Right cardiac atrium (tissue), 5 donors: ENCODE results near the gene GPR107. TPM values are rescaled to one million over a fixed set of nuclear protein-coding genes. Genes with fewer than 3 reads are reported as not detected.

Source experiments
- ATAC-seq, 2 donors: fragments of 200-7000 bp; cut with Tn5 transposase; one replicate each; pipeline versions ENCODE4 v1.8.0 to v1.9.1; 2020; ENCODE audit warnings: moderate library complexity in 2 of 2, mild to moderate bottlenecking in 1 of 2
- DNase-seq, 3 donors: peaks; one replicate each; pipeline ENCODE4 v3.0.0-alpha.2; 2020
- H3K27ac ChIP-seq: one replicate; pipeline ENCODE4 v1.5.1; 2013; ENCODE audit warnings: mild to moderate bottlenecking, low read length, control low read depth, moderate library complexity
- H3K27me3 ChIP-seq: one replicate; pipeline ENCODE4 v1.6.1; 2013; ENCODE audit not compliant: control insufficient read depth, insufficient read depth
- H3K4me1 ChIP-seq: one replicate; pipeline ENCODE4 v1.6.1; 2013; ENCODE audit warnings: low read length; ENCODE audit not compliant: control insufficient read depth, insufficient read depth
- H3K4me3 ChIP-seq: one replicate; pipeline ENCODE4 v1.5.1; 2013; ENCODE audit warnings: low read length, control low read depth
- H3K9me3 ChIP-seq: one replicate; pipeline ENCODE4 v1.6.1; 2013; ENCODE audit warnings: low read length; ENCODE audit not compliant: control insufficient read depth
- WGBS: extraction: QIAGEN DNeasy Blood & Tissue Kit; methylation state at CpG from one replicate; pipeline ENCODE4 v1.1.7; 2013; 5-methylcytosine and 5-hydroxymethylcytosine counted together
- intact Hi-C, 4 donors: fragments of 100-400 bp; cut with DNase I; formaldehyde crosslinking; loops; one replicate each; pipeline versions ENCODE4 v1.11.0 to v1.14.0; 2022 to 2023
- polyA plus RNA-seq: library from polyadenylated mRNA; stranded (reverse); fragments of 200-250 nt; gene quantifications from one replicate; pipeline ENCODE4 v1.2.3, GENCODE V29; 2013
- total RNA-seq, 4 donors: library from RNA; stranded (reverse); fragmentation: NEBNext Ultra II Directional; extraction: Animal tissue kit (Norgen Biotek cat#: 25700); gene quantifications; one replicate each; pipeline ENCODE4 v1.2.1, GENCODE V29; 2021
- donor health status: healthy with polysubstance abuse.
- donor health status: DM: no; HTN: yes; CAD: no.
- donor health status: DM: no; HTN: no; CAD: no.
- donor health status: DM: no; HTN: yes; CAD: no; lungs with severe emphysema.
- donor health status: DM: yes; HTN: yes; CAD: no.

The GPR107 gene
- total and polyA plus RNA-seq, 5 donors = 13.1 to 29.5 (median 23.9) TPM

DNA sequence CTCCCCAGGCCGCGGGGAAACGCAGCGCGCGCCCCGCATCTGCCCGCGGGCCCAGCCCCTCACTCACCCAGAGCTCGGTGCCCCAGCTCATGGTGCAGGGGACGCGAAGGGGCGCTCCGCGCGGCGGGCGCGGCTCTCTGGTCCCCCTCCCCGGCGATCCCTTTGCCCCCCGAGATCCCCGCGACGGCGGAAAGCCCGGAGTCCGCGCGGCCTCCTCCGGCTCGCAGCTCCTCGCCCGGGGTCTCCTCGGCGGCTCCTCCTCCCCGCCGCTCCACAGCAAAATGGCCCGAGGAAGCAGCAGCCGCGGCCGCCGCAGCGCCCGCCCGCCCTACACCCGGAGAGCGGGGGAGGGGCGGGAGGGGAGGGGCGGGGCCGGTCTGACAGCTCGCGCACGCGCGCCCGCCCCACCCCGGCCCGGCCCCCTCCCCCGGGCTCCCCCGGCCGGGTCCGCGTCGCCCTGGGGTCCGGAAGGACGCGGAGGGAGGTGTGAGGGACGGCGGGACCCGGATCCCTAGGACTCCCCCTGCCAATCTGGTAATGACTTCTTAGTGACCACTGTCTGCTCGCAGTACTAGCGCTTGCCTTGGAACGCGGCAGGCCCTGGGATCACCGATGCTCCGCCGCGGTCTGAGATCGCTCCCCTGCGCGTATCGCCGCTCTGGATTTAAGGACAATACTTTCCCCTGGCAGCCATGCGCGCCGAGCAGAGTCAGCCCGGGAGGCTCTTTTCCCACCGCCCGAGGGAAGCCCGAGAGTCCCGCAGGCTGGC lies 10.6 kb upstream of the GPR107 start, which contains the start of gene FNBP1:
Gene FNBP1, minus strand, starts transcription at position 305 of the 769 bp plus-strand sequence. Its CDS starts 214 bp downstream, at position 91.
- Histone ChIP-seq H3K4me1 (no peaks in the 10 kb centered on the region), H3K27ac (peak within 1 kb of the TSS; percentile 86), H3K9me3 (no peaks in the 10 kb centered on the region), H3K4me3 (peak within 1 kb of the TSS; percentile 90), H3K27me3 (no peaks in the 10 kb centered on the region)
- under 1% methylated on average over 92 of the region's 92 CpGs for WGBS
- intact Hi-C loops = loop anchor here (5.0 to 10.0 kb wide), 3 partner anchors 148 to 158 kb away; no protein-coding TSS in a partner anchor
- peak; percentile 84 to 94 (median 94) for DNase-seq
- ATAC-seq = peak; percentile 94 to 95

DNA sequence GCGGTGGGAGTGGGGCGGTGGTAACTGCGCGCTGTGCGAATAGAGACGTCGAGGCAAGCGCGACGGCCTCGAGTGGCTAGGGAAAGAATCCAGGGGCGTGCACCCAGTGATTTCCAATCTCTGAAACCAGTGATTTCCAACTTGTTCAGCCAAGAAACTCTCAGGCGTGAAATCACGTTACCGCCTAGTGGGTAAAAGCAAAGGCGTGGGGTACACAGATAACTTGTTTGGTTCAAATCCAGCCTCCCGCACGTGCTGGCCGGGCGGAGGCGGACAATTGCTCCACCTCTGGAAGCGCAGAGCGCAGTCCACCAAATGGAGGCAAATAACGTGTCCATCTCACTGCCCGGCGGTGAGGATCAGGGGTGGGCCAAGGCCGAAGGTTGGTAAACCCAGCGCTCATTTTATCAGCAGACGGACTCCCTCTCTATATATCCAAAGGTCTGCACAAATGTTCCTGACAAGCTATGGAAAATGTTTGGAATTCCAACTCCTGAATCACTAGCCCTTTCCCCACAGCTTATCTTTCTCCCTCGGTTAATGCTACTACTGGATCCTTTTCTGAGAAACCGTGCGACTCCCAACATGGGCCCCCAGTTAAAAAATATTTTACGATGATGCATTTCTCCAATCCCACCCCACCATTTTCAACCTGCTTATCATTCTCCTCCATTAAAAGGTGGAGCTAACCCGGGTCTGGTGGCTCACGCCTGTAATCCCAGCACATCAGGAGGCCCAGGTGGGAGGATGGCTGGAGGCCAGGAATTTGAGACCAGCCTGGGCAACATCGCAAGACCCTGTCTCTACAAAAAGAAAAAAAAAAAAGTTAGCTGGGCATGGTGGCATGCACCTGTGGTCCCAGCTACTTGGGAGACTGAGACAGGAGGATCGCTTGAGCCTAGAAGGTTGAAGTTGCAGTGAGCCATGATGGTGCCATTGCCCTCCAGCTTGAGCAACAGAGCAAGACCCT lies 9.8 kb upstream of the GPR107 start:
- ATAC-seq (peak; percentile 52 to 66), DNase-seq (peak; percentile 73 to 82 (median 80))
- WGBS = 18% methylated on average over 37 of the region's 37 CpGs
- Histone ChIP-seq H3K27me3 (no peaks in the 10 kb centered on the region), H3K4me3 (peak overlapping the region; percentile 90), H3K27ac (peak overlapping the region; percentile 57), H3K9me3 (no peaks in the 10 kb centered on the region), H3K4me1 (no peaks in the 10 kb centered on the region)
- intact Hi-C loops = loop anchor here (5.0 to 10.0 kb wide), 3 partner anchors 149 to 159 kb away; no protein-coding TSS in a partner anchor

DNA sequence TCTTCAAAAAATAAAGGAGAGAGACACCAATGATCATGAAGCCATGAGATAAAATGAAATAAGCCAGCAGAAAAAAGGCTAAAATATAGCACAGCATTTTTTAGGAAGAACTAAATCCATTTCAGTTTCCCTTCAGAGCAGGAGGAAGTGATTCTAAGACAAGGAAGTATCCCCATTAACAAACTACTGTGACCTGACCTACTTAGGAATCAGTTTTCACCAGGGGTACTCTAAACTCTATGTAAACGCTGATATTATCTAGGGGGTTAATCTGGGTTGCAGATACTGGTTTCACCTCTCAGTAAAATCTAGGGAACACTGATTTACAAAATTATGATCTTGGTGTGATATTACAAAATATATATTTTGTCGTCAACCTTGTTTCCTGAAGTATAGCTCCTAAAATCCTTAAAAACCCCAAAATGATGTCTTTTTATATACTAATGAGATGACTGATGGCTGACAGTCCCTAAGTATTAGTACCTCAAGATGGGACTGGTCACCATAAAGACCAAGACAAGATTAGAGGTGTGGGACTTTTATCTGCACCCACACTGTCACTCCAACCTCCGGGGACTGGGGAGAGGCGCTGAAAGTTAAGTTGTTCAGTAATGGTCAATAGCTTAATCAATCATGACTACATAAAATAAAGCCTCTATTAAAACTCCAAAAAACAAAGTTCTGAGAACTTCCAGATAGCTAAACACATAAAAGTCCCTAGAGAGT lies 7.8 kb upstream of the GPR107 start:
- no peak overlapping the region for H3K4me3 ChIP-seq
- no peak overlapping the region for H3K27ac ChIP-seq

DNA sequence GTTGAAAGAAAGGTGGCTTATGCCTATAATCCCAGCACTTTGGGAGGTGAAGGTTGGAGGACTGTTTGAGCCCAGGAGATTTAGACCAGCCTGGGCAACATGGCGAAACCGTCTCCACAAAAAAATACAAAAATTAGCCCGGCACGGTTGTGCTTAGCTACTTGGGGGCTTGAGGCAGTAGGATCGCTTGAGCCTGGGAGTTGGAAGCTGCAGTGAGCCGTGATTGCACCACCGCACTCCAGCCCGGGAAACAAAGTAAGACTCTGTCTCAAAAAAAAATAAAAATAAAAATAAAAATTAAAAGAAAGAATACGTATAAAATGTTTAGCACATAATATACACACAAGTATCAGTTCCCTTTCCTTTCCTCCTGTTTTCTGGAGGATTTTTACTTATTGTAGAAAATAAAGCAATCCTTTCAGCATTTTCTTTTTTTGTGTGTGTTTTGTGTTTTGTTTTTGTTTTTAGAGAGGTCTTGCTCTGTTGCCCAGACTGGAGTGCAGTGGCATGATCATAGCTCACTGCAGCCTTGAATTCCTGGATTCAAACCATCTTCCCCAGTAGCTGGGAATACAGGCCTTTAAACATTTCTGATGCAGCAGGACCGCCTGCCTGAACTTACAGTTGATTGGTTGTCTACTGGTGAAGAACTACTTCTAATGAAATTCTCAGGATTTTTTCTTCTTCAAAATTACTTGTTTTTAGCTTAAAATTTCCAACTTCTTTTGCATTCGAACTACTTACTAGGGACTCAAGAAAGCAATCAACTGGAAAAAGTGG lies 4.1 kb upstream of the GPR107 start:
- Histone ChIP-seq H3K4me1 (peaks cover under 1% of the 10 kb centered on the region), H3K9me3 (no peaks in the 10 kb centered on the region), H3K4me3 (no peak overlapping the region), H3K27me3 (no peaks in the 10 kb centered on the region), H3K27ac (no peak overlapping the region)
- ATAC-seq (no peak), DNase-seq (no peak)
- intact Hi-C loops = loop anchor here in 3 of 4 donors (10.0 kb wide), 2 partner anchors 155 to 165 kb away; no protein-coding TSS in a partner anchor
- 83% methylated on average over 11 of the region's 11 CpGs for WGBS

More for the DNA sequence above, 7.8 kb upstream of the GPR107 start:
- intact Hi-C loops = loop anchor here in 3 of 4 donors (10.0 kb wide), 2 partner anchors 151 to 161 kb away; no protein-coding TSS in a partner anchor
- DNase-seq = no peak
- Histone ChIP-seq H3K4me1 (no peaks in the 10 kb centered on the region), H3K27me3 (no peaks in the 10 kb centered on the region), H3K9me3 (no peaks in the 10 kb centered on the region)
- WGBS = 67% methylated on average over 4 of the region's 4 CpGs
- ATAC-seq = no peak

DNA sequence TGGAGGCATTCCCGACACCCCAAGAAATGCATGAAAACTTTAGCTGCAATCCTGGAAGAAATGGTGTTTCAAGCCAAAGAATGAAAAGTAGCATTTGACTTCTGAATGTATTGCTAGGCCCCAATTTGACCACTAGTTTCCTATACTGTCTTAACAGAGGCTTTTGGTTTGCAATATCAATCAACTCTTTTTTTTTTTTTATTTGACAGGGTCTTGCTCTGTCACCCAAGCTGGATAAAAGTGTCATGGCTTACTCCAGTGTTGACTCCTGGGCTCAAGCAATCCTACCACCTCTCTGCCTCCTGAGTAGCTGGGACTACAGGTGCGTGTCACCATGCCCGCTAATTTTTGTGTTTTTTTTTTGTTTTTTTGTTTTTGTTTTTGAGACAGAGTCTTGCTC lies 3.2 kb upstream of the GPR107 start:
- ATAC-seq (no peak), DNase-seq (no peak)
- Histone ChIP-seq H3K27ac (no peak overlapping the region), H3K4me1 (peaks cover 3% of the 10 kb centered on the region), H3K9me3 (no peaks in the 10 kb centered on the region), H3K27me3 (no peaks in the 10 kb centered on the region), H3K4me3 (no peak overlapping the region)
- 95% methylated on average over 3 of the region's 3 CpGs for WGBS
- intact Hi-C loops = no loop called here

DNA sequence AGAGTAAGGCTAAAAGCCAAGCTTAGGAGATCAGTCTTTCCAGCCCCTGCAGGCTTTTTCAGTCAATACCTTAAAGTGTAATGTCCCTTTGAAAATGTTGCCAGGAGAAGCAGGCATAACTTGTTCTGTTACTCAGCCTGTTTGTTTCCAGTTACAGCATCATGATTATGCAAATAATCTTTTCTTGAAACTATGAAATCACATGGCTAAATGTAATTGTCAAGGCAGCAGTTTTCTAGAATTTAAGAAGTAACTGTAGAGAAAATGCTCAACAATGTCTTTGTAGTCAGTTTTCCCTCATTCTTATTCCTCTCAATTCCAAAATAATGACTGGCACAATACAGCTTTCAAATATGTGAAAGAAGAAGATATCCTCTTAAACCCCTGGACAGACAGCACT lies 1.9 kb upstream of the GPR107 start:
- Histone ChIP-seq H3K9me3 (no peaks in the 10 kb centered on the region), H3K4me3 (no peak overlapping the region), H3K27ac (no peak overlapping the region), H3K27me3 (no peaks in the 10 kb centered on the region), H3K4me1 (peaks cover 3% of the 10 kb centered on the region)
- no peak for ATAC-seq
- intact Hi-C loops = no loop called here
- DNase-seq = no peak

DNA sequence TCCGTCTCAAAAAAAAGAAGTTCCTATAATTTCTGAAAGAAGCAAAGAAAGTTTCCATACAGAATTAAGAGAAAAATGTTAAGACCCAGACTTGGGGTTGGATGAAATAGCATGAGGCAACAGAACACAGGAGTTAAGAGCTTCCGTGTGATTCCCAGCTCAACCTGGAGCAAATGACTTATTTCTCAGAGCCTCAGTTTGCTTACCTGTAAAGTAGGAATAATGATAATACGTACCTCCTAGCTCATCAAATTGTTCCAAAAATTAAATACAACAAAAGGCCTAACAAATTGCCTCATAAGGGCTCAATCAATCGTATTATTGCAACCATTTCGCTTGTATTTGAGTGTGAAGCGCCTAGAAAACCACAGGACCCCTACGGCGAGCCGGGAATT lies 600 bp upstream of the GPR107 start:
- no peak for DNase-seq
- Histone ChIP-seq H3K27me3 (no peaks in the 10 kb centered on the region), H3K27ac (peak overlapping the region; percentile 97), H3K4me1 (peaks cover 3% of the 10 kb centered on the region), H3K4me3 (peak overlapping the region; percentile 76), H3K9me3 (no peaks in the 10 kb centered on the region)
- ATAC-seq = no peak
- intact Hi-C loops = no loop called here
- WGBS = 13% methylated on average over 9 of the region's 9 CpGs

DNA sequence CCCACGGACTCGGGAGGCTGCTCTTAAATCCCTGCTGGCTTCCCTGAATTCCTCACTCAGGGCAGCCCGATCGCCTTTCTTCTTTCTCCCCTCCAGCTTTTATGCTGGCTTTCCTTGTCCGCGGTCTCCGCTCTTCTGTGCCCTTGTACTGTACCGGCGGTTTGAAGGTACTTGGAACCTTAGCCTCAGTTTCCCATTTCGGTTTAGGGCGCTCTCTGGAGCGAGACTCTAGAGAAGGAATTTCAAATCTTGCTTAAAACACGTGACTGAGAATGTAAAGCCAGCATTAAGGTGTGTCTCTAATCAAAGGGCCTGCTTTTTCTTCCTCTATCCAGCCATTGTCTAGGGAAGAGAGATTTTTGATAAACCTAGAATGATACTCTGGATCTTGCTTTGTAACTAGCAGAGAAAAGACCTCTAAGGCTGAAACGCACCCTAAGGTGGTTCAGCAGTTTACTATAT lies 650 bp downstream of the GPR107 start:
- peak; percentile 3 to 8 for ATAC-seq
- peak overlapping the region; percentile 97 for H3K27ac ChIP-seq
- H3K27me3 ChIP-seq = no peaks in the 10 kb centered on the region
- WGBS = 4% methylated on average over 14 of the region's 14 CpGs
- peaks cover 3% of the 10 kb centered on the region for H3K4me1 ChIP-seq
- intact Hi-C loops = no loop called here
- DNase-seq = no peak
- H3K9me3 ChIP-seq = no peaks in the 10 kb centered on the region
- peak overlapping the region; percentile 76 for H3K4me3 ChIP-seq

DNA sequence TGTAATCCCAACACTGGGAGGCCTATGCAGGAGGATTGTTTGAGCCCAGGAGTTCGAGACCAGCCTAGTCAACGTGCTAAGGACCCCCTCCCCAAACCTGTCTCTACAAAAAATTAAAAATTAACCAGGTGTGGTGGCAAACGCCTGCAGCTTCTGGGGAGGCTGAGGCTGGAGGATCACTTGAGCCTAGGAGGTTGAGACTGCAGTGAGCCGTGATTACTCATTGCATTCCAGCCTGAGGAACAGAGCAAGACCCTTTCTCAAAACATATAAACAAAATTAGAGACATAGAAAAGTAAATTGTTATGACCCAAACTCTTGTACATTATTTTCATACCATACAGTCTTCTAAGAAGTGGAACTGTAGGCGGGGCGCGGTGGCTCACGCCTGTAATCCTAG lies 1.1 kb downstream of the GPR107 start:
- no peaks in the 10 kb centered on the region for H3K9me3 ChIP-seq
- H3K27ac ChIP-seq = no peak overlapping the region

DNA sequence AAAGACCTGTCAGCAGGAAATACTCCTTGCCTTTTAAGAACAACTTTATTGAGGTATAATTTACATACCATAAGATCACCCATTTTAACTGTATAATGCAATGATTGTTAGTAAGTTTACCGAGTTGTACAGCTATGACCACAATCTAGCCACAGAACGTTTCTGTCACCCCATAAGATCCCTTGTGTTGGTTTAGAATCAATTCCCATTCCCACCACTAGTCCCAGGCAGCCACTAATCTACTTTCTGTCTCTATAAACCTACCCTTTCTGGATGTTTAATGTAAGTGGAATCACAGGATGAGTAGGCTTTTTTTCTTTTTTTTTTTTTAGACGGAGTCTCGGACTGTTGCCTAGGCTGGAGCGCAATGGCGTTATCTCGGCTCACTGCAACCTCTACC lies 4.4 kb downstream of the GPR107 start:
- H3K27ac ChIP-seq = no peak overlapping the region
- ATAC-seq = no peak
- no peaks in the 10 kb centered on the region for H3K27me3 ChIP-seq
- no peak for DNase-seq
- H3K4me3 ChIP-seq = no peak overlapping the region
- H3K4me1 ChIP-seq = peaks cover 6% of the 10 kb centered on the region
- H3K9me3 ChIP-seq = no peaks in the 10 kb centered on the region
- intact Hi-C loops = no loop called here
- 83% methylated on average over 7 of the region's 7 CpGs for WGBS

More for the DNA sequence above, 1.1 kb downstream of the GPR107 start:
- WGBS = 76% methylated on average over 8 of the region's 8 CpGs
- peak overlapping the region; percentile 76 for H3K4me3 ChIP-seq
- intact Hi-C loops = no loop called here
- no peak for ATAC-seq
- H3K27me3 ChIP-seq = no peaks in the 10 kb centered on the region
- no peak for DNase-seq
- peaks cover 3% of the 10 kb centered on the region for H3K4me1 ChIP-seq
